Type B pancreatic cell (in vitro differentiated cells): ENCODE measurements around the gene CNN3. TPM values are rescaled to one million over a fixed set of nuclear protein-coding genes. Genes with fewer than 3 reads are reported as not detected.

Experiments used
- DNase-seq: peaks from one replicate; pipeline ENCODE4 v3.0.0; 2021; ENCODE audit warnings: mixed read lengths; ENCODE audit not compliant: unreplicated experiment; ENCODE audit errors: extremely low spot score
- H3K27ac Mint-ChIP-seq: 2 replicates; pipeline ENCODE4 v1.8.0; 2021; ENCODE audit warnings: mild to moderate bottlenecking, mixed read lengths
- H3K27me3 Mint-ChIP-seq: 2 replicates; pipeline ENCODE4 v1.8.0; 2021; ENCODE audit warnings: mixed read lengths
- H3K36me3 Mint-ChIP-seq: 2 replicates; pipeline ENCODE4 v1.8.0; 2021; ENCODE audit warnings: mixed read lengths
- H3K4me1 Mint-ChIP-seq: one replicate; pipeline ENCODE4 v1.8.0; 2021; ENCODE audit warnings: mixed read lengths; ENCODE audit not compliant: unreplicated experiment
- H3K4me3 Mint-ChIP-seq: 2 replicates; pipeline ENCODE4 v1.8.0; 2021; ENCODE audit warnings: mild to moderate bottlenecking, mixed read lengths
- H3K9me3 Mint-ChIP-seq: 2 replicates; pipeline ENCODE4 v1.8.0; 2021; ENCODE audit warnings: mixed read lengths
- CTCF ChIP-seq: fragments of 200-600 bp; sonication (generic); conservative IDR thresholded peaks from 2 replicates; pipeline ENCODE4 v1.5.0; 2021; ENCODE audit warnings: antibody characterized with exemption, mild to moderate bottlenecking
- total RNA-seq: library from RNA; stranded (reverse); gene quantifications from 2 replicates; pipeline ENCODE4 v1.2.1, GENCODE V29; 2021; ENCODE audit warnings: low replicate concordance

CNN3 gene
- total RNA-seq, 1 donor from 2014 or later, result 258 TPM

DNA sequence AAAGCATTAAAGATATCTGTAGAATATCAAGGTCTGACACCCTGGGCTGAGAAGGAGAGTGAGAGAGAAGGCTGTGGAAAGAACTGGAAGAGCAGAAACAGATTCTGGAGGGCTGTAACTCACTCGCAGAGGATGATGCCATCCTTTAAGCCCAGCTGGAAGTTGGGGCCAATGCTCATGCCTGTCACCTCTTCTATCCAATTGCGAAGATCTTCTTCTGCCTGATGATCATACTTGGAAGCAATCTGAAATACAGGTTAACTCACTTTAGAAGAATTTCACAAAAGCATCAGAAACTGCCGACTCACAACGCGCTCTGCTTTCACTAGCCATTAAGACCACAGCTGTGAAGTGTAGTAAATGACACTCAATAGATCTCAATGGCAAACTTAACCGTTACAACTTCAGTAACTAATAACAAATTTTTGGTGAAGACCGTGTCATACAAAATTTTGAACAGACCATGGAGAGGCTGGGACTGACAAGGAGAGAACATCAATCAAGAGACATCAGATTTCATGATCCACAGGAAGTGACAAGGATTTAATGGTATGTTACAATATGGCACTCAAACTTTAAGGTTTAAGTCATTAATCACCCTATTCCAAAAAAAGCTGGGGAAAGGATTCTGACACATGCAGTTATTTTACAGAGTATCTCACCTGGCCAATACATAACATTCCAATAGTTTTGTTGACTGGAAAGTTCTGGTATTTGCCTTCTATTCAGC, 23.5 kb downstream of the CNN3 start:
- Mint-ChIP-seq H3K27me3 (no peaks in the 10 kb centered on the region), H3K36me3 (peaks cover 39% of the 10 kb centered on the region), H3K4me1 (peaks cover 22% of the 10 kb centered on the region), H3K4me3 (no peak overlapping the region), H3K9me3 (peaks cover 6% of the 10 kb centered on the region), H3K27ac (peak overlapping the region; percentile 42)
- TF ChIP-seq CTCF, result no peak
- no peak for DNase-seq

DNA sequence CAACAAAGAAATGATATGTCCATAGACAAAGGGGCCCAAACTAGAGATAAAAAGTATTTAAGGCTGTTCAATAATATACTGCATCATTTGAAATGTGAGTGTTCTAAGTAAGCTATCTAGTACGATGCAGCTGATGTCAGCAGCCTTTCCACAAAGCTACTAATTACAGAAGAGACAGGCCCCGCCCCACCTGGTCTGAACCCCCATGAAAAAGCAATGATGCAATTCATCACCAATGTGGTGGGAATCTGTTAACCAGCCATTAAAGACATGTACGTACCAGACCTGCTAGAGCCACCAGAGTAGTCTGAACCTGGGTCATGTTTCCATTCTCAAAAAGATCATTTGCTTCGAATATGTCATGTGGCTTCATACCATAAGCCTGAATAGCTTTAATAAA, 25.1 kb downstream of the CNN3 start:
- no peak overlapping the region for H3K27ac Mint-ChIP-seq
- peaks cover 37% of the 10 kb centered on the region for H3K36me3 Mint-ChIP-seq
- H3K27me3 Mint-ChIP-seq, result no peaks in the 10 kb centered on the region
- DNase-seq, result no peak
- TF ChIP-seq CTCF, result no peak
- H3K9me3 Mint-ChIP-seq, result no peaks in the 10 kb centered on the region
- H3K4me3 Mint-ChIP-seq, result no peak overlapping the region
- peaks cover 17% of the 10 kb centered on the region for H3K4me1 Mint-ChIP-seq

- peaks cover 44% of the 10 kb centered on the region for H3K36me3 Mint-ChIP-seq
- no peak for TF ChIP-seq CTCF
- peaks cover 15% of the 10 kb centered on the region for H3K4me1 Mint-ChIP-seq
- H3K27me3 Mint-ChIP-seq, result no peaks in the 10 kb centered on the region
- no peak overlapping the region for H3K27ac Mint-ChIP-seq
- no peak for DNase-seq
- no peaks in the 10 kb centered on the region for H3K9me3 Mint-ChIP-seq
- no peak overlapping the region for H3K4me3 Mint-ChIP-seq
These were observed 27.2 kb downstream of the CNN3 start for GRCh38 chr1:94899756-94900155.

DNA sequence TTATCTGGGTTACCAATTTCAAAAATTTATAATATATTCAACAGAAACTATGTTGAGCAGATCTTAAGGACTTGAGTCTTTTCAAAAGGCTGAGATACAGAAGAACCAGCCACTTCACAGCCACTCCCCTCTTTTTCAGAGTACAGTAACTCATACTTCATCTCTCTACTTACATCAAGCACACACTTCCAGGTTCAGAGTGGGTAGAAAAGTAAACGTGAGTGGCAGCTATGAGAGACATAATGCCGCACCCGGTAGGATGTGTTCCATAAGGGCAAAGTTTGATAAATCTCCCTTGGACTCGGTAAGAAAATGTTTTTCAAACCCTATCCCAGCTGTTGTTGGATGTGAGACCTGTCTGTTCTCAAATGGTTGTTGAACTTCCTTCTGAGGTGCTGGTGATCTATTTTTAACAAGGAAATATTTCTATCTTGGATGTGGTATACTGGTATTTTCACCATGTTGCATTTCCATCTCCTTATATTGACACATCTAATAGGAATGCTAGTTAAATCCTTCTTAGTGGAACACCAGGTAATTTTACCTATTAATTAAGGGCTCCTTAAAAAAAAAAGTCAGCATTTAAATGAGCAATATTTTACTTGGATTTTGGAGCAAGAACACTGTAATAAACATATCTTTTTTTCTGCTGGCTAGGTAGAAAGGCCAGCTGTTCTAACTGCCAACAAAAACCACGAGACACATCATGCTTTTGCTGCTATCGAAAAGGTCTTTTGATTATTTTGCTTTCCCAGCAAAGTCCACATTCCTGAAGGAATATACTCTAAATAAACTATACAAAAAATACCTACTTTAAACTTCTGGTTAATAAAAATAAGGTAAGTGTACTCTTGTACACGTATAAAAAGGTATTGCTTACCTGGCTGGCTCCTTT, 28.2 kb downstream of the CNN3 start:
- Mint-ChIP-seq H3K9me3 (no peaks in the 10 kb centered on the region), H3K27ac (no peak overlapping the region), H3K27me3 (no peaks in the 10 kb centered on the region), H3K4me3 (no peak overlapping the region), H3K4me1 (peaks cover 8% of the 10 kb centered on the region), H3K36me3 (peaks cover 52% of the 10 kb centered on the region)
- no peak for DNase-seq
- TF ChIP-seq CTCF, result no peak

GRCh38 chr1:94895518-94895917, 31.4 kb downstream of the CNN3 start:
- no peak for DNase-seq
- TF ChIP-seq CTCF, result no peak
- Mint-ChIP-seq H3K36me3 (peaks cover 49% of the 10 kb centered on the region), H3K27me3 (no peaks in the 10 kb centered on the region), H3K4me3 (no peak overlapping the region), H3K27ac (peak overlapping the region; percentile 14), H3K4me1 (no peaks in the 10 kb centered on the region), H3K9me3 (no peaks in the 10 kb centered on the region)
